ENCODE data around the gene MTREX. TPM values are rescaled to one million over a fixed set of nuclear protein-coding genes. Genes with fewer than 3 reads are reported as not detected.
A peak's percentile ranks its signal among the peaks of the same experiment; 100 is the strongest.

MTREX gene
- total and polyA plus RNA-seq, 4 donors: 17.4 to 88.4 (median 35.9) TPM

GRCh38 chr5:55437859-55438206 is 130.0 kb downstream of the MTREX start:
- Histone ChIP-seq H3K9me3 (ENCODE audit: control insufficient read depth in 4 of 4, insufficient read depth in 3 of 4, low read length in 3 of 4) (peaks cover 0 to 1% (median 0%) of the 10 kb centered on the region in 4 donors), H3K27me3 (ENCODE audit: control insufficient read depth in 3 of 3, insufficient read depth in 3 of 3, low read length in 2 of 3) (no peaks in the 10 kb centered on the region), H3K27ac (ENCODE audit: low read depth in 1 of 2, low read length in 1 of 2) (peak overlapping the region; percentile 75 to 90), H3K4me3 (no peak overlapping the region), H3K36me3 (ENCODE audit: control insufficient read depth in 4 of 4, insufficient read depth in 4 of 4, low read length in 4 of 4) (peaks cover 4 to 30% (median 11%) of the 10 kb centered on the region in 4 donors), H3K9ac (ENCODE audit: insufficient read depth in 1 of 2, low read length in 2 of 2) (peak overlapping the region in 1 of 2 donors; percentile 38), H3K4me1 (ENCODE audit: control insufficient read depth in 5 of 5, insufficient read depth in 5 of 5, low read length in 5 of 5) (peaks cover 5 to 28% (median 27%) of the 10 kb centered on the region in 5 donors)
- WGBS, 2 donors: 83 to 88% methylated on average over 2 of the region's 2 CpGs
- DNase-seq: no peak
- ATAC-seq (ENCODE audit: insufficient read depth, low FRiP score): no peak
- TF ChIP-seq CTCF (IDR thresholded peaks at IDR 0.05; ENCODE audit: control extremely low read depth, extremely low read depth): no peak

- H3K4me1 ChIP-seq (ENCODE audit: control insufficient read depth in 5 of 5, insufficient read depth in 5 of 5, low read length in 5 of 5): peaks cover 5 to 31% (median 27%) of the 10 kb centered on the region in 5 donors
- DNase-seq (peak; percentile 50 to 70 (median 68)), ATAC-seq (ENCODE audit: insufficient read depth, low FRiP score) (no peak)
- no peak for TF ChIP-seq CTCF (IDR thresholded peaks at IDR 0.05; ENCODE audit: control extremely low read depth, extremely low read depth)
- peak overlapping the region; percentile 17 to 90 for H3K27ac ChIP-seq (ENCODE audit: low read depth in 1 of 2, low read length in 1 of 2)
- H3K36me3 ChIP-seq (ENCODE audit: control insufficient read depth in 4 of 4, insufficient read depth in 4 of 4, low read length in 4 of 4): peaks cover 4 to 30% (median 11%) of the 10 kb centered on the region in 4 donors
- no peak overlapping the region for H3K4me3 ChIP-seq
- no peaks in the 10 kb centered on the region for H3K27me3 ChIP-seq (ENCODE audit: control insufficient read depth in 3 of 3, insufficient read depth in 3 of 3, low read length in 2 of 3)
- WGBS, 2 donors: 60 to 79% methylated on average over 4 of the region's 4 CpGs
- peaks cover 0 to 1% (median 0%) of the 10 kb centered on the region in 4 donors for H3K9me3 ChIP-seq (ENCODE audit: control insufficient read depth in 4 of 4, insufficient read depth in 3 of 4, low read length in 3 of 4)
- H3K9ac ChIP-seq (ENCODE audit: insufficient read depth in 1 of 2, low read length in 2 of 2): no peak overlapping the region
These were observed 131.2 kb downstream of the MTREX start for GRCh38 chr5:55438998-55439397.

- DNase-seq (no peak), ATAC-seq (ENCODE audit: insufficient read depth, low FRiP score) (no peak)
- Histone ChIP-seq H3K9ac (ENCODE audit: insufficient read depth in 1 of 2, low read length in 2 of 2) (no peak overlapping the region), H3K4me1 (ENCODE audit: control insufficient read depth in 5 of 5, insufficient read depth in 5 of 5, low read length in 5 of 5) (peaks cover 5 to 31% (median 26%) of the 10 kb centered on the region in 5 donors), H3K9me3 (ENCODE audit: control insufficient read depth in 4 of 4, insufficient read depth in 3 of 4, low read length in 3 of 4) (peaks cover 0 to 1% (median 0%) of the 10 kb centered on the region in 4 donors), H3K36me3 (ENCODE audit: control insufficient read depth in 4 of 4, insufficient read depth in 4 of 4, low read length in 4 of 4) (peaks cover 4 to 30% (median 11%) of the 10 kb centered on the region in 4 donors), H3K27ac (ENCODE audit: low read depth in 1 of 2, low read length in 1 of 2) (peak overlapping the region in 1 of 2 donors; percentile 90), H3K4me3 (no peak overlapping the region), H3K27me3 (ENCODE audit: control insufficient read depth in 3 of 3, insufficient read depth in 3 of 3, low read length in 2 of 3) (no peaks in the 10 kb centered on the region)
- TF ChIP-seq CTCF (IDR thresholded peaks at IDR 0.05; ENCODE audit: control extremely low read depth, extremely low read depth): no peak
- 72 to 76% methylated on average over 6 of the region's 6 CpGs for WGBS, 2 donors
These were observed 132.4 kb downstream of the MTREX start for GRCh38 chr5:55440188-55440646.

Measured in lung (tissue), 12 donors.